HG03060 (cell line): Measurements from ENCODE around the gene AGBL4.
A peak's percentile ranks its signal among the peaks of the same experiment; 100 is the strongest.

Experiments used
- ATAC-seq: cut with Tn5 transposase; IDR thresholded peaks from one replicate; pipeline ENCODE4 v1.9.1; 2021; ENCODE audit warnings: low read depth, moderate number of reproducible peaks; ENCODE audit not compliant: unreplicated experiment

Gene AGBL4

GRCh38 chr1:49200738-49201137 lies 823.0 kb downstream of the AGBL4 start:
- ATAC-seq: no peak

- ATAC-seq: no peak
Observed at GRCh38 chr1:49199564-49199963, 824.2 kb downstream of the AGBL4 start.

DNA sequence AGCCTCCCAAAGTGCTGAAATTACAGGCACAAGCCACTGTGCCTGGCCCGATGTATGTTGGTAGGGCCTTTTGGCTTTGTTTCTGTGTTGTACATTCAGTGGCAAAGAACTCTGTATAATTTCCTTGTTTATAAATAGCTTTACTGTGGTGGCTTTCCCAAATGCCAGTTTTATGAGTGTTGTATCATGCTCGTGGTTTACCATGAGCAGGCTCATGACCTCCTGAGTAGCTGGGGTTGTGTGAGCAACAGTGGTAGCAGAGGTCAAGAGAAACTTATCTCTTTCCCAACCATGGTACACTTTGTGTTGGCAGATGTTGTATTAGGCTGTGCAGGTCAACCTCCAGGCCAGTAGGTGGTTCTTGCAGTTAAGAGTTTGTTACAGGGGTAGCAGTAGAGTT lies 826.7 kb downstream of the AGBL4 start:
- ATAC-seq: no peak

- no peak for ATAC-seq
Observed at GRCh38 chr1:49190138-49190537, 833.6 kb downstream of the AGBL4 start.

GRCh38 chr1:49187056-49187455 lies 836.7 kb downstream of the AGBL4 start:
- ATAC-seq: no peak

DNA sequence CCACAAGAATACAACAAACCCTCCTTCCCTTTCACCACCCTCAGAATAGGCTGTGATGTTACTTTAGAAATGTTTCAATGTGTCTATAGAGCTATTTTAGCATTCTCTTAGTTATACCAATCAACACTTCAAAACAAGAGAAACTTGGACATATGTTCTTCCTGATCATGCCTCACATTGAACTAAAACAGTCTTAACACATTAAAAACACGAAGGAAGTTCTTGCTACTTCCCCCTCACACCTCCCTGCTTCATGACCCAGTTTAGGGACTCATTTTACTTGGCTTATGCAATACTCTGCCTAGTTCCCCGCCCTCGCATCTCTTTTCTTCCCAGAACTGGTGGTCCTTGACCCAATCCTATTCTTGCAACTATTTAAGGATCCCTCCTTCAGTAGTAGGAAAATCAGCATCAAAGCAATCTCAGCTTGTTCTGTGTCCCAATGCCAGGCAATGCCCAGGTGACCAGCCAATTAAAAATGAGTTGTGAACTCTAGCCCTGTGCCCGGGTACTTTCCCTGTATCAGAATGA lies 838.2 kb downstream of the AGBL4 start:
- no peak for ATAC-seq

- ATAC-seq: no peak
Observed at GRCh38 chr1:49183489-49183888, 840.3 kb downstream of the AGBL4 start.

- ATAC-seq: no peak
Observed at GRCh38 chr1:49181033-49181432, 842.7 kb downstream of the AGBL4 start.

DNA sequence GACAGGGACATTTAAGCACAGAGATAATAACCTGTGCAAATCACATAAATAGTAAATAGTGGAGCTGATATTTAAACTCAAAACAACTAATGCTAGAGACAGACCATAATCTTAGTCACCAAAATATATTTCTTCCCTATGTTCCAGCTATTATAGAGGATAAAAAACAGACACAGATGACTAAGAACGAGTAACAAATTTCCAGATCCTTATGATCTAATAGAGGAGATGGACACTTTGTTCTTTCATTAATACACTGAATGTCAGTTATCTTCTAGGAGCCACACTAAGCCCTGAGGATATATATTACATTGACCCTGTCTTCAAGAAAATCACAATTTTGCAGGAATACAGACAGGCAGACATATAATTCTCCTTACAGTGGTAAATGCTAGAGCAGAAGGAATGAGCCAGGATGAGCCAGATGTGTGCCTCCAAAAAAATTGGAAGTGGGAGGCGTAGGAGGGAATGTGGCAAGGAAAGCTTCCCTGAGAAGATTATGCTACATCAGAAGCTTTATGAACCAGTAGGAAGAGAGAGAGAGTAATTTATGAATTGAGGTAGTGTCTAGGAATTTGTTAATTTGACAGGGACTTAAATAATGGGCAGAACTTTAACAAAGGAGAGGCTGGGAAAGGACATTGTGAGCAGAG lies 851.7 kb downstream of the AGBL4 start:
- ATAC-seq: no peak

DNA sequence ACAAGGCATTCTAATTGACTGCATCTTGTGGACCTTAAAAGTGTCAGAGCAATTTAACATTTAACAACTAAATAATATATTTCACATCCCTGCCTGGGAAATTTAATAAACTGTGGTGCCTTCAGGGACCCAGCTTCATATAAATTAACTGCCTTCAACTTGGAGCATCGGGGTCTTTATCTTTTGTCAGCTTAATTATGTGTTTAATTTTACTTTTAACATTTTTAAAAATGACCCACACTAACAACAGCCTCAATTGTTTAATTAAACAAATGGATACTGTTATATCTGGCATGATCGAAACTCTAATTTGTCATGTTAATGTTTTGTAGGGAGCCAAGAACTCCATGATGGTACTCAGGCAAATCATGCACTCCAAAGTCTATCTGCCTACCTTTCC lies 857.7 kb downstream of the AGBL4 start:
- no peak for ATAC-seq

- ATAC-seq: no peak
Observed at GRCh38 chr1:49163031-49163430, 860.7 kb downstream of the AGBL4 start.

DNA sequence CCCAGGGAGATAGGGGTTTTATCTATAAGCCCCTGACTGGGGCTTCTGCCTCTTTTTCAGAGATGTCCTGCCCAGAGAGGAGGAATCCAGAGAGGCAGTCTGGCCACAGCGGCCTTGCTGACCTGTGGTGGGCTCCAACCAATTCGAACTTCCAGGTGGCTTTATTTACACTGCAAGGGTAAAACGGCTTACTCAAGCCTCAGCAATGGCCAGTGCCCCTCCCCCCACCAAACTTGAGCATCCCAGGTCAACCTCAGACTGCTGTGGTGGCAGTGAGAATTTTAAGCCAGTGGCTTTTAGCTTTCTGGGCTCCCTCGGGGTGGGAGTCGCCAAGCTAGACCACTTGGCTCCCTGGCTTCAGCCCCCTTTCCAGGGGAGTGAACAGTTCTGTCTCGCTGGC lies 863.1 kb downstream of the AGBL4 start:
- no peak for ATAC-seq

- ATAC-seq: no peak
Observed at GRCh38 chr1:49136738-49137251, 887.0 kb downstream of the AGBL4 start.

DNA sequence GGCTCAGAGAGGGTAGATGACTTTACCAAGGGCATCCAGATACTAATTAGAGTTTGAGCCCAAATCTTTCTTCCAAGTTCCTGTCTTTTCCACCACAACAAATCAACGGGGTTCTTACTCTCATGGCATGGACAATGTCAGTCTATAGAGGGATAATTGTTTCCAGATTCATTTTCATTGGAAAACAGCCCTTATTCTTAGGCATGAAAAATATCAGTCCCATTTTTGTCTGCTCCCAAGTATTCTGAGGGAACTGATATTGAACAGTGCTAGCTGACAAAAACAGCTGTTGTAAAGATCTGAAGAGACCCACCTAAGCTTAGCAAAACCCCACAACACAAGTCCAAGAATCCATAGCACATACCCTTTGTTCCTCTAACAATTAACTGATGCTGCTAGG lies 898.0 kb downstream of the AGBL4 start:
- no peak for ATAC-seq

DNA sequence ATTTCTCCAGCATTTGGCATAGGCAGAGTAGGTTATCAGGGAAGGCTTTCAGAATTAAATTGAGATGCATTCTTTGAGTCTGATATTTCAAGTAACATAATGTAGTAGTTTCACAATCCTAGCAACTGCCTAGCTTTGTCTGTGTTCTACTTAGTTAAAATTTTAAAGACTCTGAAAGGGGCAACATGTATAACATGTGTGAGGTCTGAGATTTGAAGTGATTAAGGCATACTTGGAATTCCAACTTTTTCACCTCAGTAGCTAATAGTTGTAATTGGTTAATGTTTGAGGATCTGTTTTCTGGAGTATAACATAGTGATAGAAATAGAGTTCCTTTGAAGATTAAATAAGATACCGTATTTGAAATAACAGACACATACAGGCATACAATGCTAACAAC lies 911.8 kb downstream of the AGBL4 start:
- ATAC-seq: no peak

GRCh38 chr1:49106445-49106844 lies 917.3 kb downstream of the AGBL4 start:
- no peak for ATAC-seq

GRCh38 chr1:49104575-49104974 lies 919.2 kb downstream of the AGBL4 start:
- no peak for ATAC-seq

DNA sequence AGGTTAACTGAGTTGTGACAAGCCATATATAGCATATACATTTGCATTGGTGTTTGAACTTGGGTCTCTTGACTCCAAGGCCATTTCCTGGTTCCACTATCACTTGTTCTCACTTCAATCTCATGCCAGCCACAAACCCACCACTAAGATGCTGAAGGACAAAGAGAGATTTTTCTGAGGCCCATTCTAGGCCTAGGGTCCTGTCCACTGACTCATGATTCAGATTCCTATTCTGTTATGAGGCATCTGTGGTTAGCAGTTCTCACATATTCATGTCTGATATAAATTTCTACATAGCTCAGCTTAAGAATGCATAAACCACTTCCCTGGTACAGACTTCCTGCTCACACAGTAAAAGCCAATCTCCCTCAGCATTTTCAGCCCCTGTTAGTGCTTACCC lies 921.0 kb downstream of the AGBL4 start:
- ATAC-seq: peak; percentile 50

DNA sequence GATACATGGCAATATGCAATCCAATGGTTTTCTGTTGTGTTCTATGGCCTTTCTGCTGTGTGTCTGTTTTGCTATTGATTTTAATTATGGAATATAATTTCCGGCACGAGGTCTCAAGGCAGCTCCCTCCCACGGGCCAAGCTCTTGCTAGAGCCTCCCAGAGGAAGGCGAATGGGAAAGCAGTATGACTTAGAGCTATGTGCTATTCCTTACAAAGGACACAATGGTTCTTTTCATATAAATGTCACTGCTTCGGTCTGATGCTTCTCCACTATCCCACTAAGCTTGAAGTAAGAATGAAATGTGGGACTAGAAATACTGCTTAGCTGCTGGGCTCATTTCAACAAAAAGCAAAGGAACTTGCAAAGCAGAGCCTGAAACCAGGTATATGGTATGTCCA lies 924.9 kb downstream of the AGBL4 start:
- no peak for ATAC-seq

DNA sequence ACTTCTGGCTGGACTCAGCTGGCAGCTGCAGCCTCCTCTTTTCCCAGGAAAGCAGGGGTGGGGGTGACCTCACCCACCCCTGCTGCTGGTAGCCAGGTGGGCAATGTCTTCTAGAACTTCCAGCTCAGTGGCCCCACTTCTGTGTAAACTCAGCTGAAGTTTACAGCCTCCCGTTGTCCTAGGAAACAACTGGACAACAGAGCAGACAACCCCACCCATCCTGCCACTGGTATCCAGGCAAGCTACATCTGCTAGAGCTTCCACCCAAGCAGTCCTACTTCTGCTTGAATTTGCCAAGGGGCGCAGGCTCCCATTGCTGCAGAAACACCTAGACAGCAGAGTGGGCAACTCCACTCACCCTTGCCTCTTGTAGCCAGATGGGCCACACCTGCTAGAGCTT lies 937.4 kb downstream of the AGBL4 start:
- ATAC-seq: no peak

GRCh38 chr1:49085079-49085478 lies 938.7 kb downstream of the AGBL4 start:
- ATAC-seq: no peak

- ATAC-seq: no peak
Observed at GRCh38 chr1:49060766-49061165, 963.0 kb downstream of the AGBL4 start.

GRCh38 chr1:49059087-49059486 lies 964.7 kb downstream of the AGBL4 start:
- no peak for ATAC-seq
